K562 (cell line): ENCODE measurements around the gene RASEF. TPM values are rescaled to one million over a fixed set of nuclear protein-coding genes. Genes with fewer than 3 reads are reported as not detected.

Experiments
- ATAC-seq: fragments of 200-7000 bp; cut with Tn5 transposase; 3 replicates; pipeline ENCODE4 v1.9.1; 2020; ENCODE audit warnings: moderate library complexity
- BruUV-seq: library from RNA; stranded (reverse); fragments of 400-500 nt; replicated peaks from 2 replicates; lab custom pipeline; 2021; lab: Mats Ljungman, UMichigan
- CTCF ChIA-PET: fragments of 300-600 bp; formaldehyde crosslinking; extraction: SDS; loops from one replicate; lab custom pipeline; 2021; ENCODE audit warnings: low intra/inter-chr PET ratio; lab: Yijun Ruan, JAX
- POLR2A ChIA-PET: fragments of 300-600, 350-650 bp; sonication (Branson Sonifier 250); formaldehyde crosslinking; extraction: SDS; loops from one replicate; lab custom pipeline; 2021; ENCODE audit warnings: antibody characterized with exemption, inconsistent platforms; lab: Yijun Ruan, JAX
- DNase-seq, 4 experiments: peaks; one replicate each; pipeline versions ENCODE4 v3.0.0 to v3.0.0-alpha.2; 2011 to 2018; ENCODE audit warnings: low spot score in 3 of 4, mixed read lengths in 3 of 4; ENCODE audit errors: extremely low read depth in 1 of 4
- FAIRE-seq: peaks from 2 replicates; lab custom pipeline; 2011; peaks lifted over from hg19 to GRCh38; lab: Jason Lieb, UNC
- H2AFZ ChIP-seq: 2 replicates; pipeline ENCODE4 v1.6.0; 2011; ENCODE audit warnings: low read depth, low read length, control low read depth, inconsistent platforms
- H3K27ac ChIP-seq: fragments of 200-600 bp; 3 replicates; pipeline ENCODE4 v1.8.0; 2011; ENCODE audit warnings: low read depth, mild to moderate bottlenecking, control low read depth, inconsistent platforms, low read length, moderate library complexity, mixed read lengths; ENCODE audit errors: extremely low read depth
- H3K27me3 ChIP-seq, 2 experiments: fragments of 300-600 bp in 1 of 2; 2 replicates in 1 of 2; 3 replicates in 1 of 2; pipeline versions ENCODE4 v1.6.0 to v1.8.0; 2011; ENCODE audit warnings: inconsistent platforms in 2 of 2, low read length in 2 of 2, mild to moderate bottlenecking in 1 of 2, mixed read lengths in 1 of 2, moderate library complexity in 1 of 2; ENCODE audit not compliant: control insufficient read depth in 2 of 2, insufficient read depth in 2 of 2
- H3K36me3 ChIP-seq: fragments of 300-600 bp; 3 replicates; pipeline ENCODE4 v1.8.0; 2011; ENCODE audit warnings: mild to moderate bottlenecking, low read length, inconsistent platforms; ENCODE audit not compliant: control insufficient read depth, insufficient read depth
- H3K4me1 ChIP-seq, 2 experiments: fragments of 200-600 bp in 1 of 2; replicated peaks in 1 of 2; 2 replicates in 1 of 2; 3 replicates in 1 of 2; pipeline versions ENCODE4 v1.5.1 to v1.8.0; 2011; ENCODE audit warnings: inconsistent platforms in 2 of 2, low read length in 2 of 2, mild to moderate bottlenecking in 1 of 2, mixed read lengths in 1 of 2, moderate library complexity in 1 of 2; ENCODE audit not compliant: control insufficient read depth in 2 of 2, insufficient read depth in 2 of 2
- H3K4me2 ChIP-seq: 2 replicates; pipeline ENCODE4 v1.6.1; 2011; ENCODE audit warnings: low read length, control low read depth, inconsistent platforms, mixed read lengths; ENCODE audit not compliant: insufficient read depth
- H3K4me3 ChIP-seq: fragments of 200-600 bp; sonication (generic), shearing (Covaris generic); 2 replicates; pipeline ENCODE4 v1.5.1; 2016; ENCODE audit warnings: control low read depth, inconsistent platforms
- H3K79me2 ChIP-seq: fragments of 200-600 bp; 3 replicates; pipeline ENCODE4 v1.8.0; 2011; ENCODE audit warnings: low read length, inconsistent platforms; ENCODE audit not compliant: control insufficient read depth, insufficient read depth
- H3K9ac ChIP-seq, 2 experiments: 2 replicates each; pipeline versions ENCODE4 v1.6.0 to v1.6.1; 2011; ENCODE audit warnings: low read depth in 2 of 2, low read length in 2 of 2, control low read depth in 1 of 2, inconsistent platforms in 1 of 2, mild to moderate bottlenecking in 1 of 2, mixed read lengths in 1 of 2; ENCODE audit not compliant: insufficient read depth in 1 of 2
- H3K9me1 ChIP-seq: one replicate; pipeline ENCODE4 v1.6.0; 2011; ENCODE audit warnings: inconsistent platforms, mild to moderate bottlenecking, low read length, moderate library complexity; ENCODE audit not compliant: control insufficient read depth, insufficient read depth
- H3K9me3 ChIP-seq: replicated peaks from 2 replicates; pipeline ENCODE4 v1.5.1; 2011; ENCODE audit warnings: low read depth, low read length, inconsistent platforms; ENCODE audit not compliant: control insufficient read depth, insufficient read depth
- H4K20me1 ChIP-seq: replicated peaks from 2 replicates; pipeline ENCODE4 v1.6.1; 2011; ENCODE audit warnings: low read length, inconsistent platforms, mixed read lengths; ENCODE audit not compliant: control insufficient read depth, insufficient read depth
- BACH1 ChIP-seq: fragments of 200-800 bp; sonication (Bioruptor generic); IDR thresholded peaks from 2 replicates; pipeline ENCODE4 v1.6.1; 2016; ENCODE audit warnings: missing genetic modification characterization, missing compliant biosample characterization
- BRCA1 ChIP-seq, 2 experiments: fragments of 450-650 bp in 1 of 2; sonication (generic) in 1 of 2; formaldehyde crosslinking in 1 of 2; IDR thresholded peaks; 2 replicates each; pipeline versions ENCODE4 v1.5.0 to v1.6.1; 2017 to 2020; ENCODE audit warnings: mild to moderate bottlenecking in 1 of 2, missing genetic modification reagents in 1 of 2
- CEBPZ ChIP-seq: fragments of 150-350 bp; IDR thresholded peaks from 2 replicates; pipeline ENCODE4 v1.6.1; 2014; ENCODE audit warnings: low read depth, mild to moderate bottlenecking, low read length, borderline replicate concordance
- E2F5 ChIP-seq: sonication (generic); formaldehyde crosslinking; IDR thresholded peaks from 2 replicates; pipeline ENCODE4 v1.8.0; 2022; ENCODE audit warnings: mild to moderate bottlenecking, missing genetic modification reagents
- GTF2B ChIP-seq: IDR thresholded peaks from 2 replicates; pipeline ENCODE4 v1.6.1; 2011; ENCODE audit not compliant: insufficient read length; ENCODE audit errors: extremely low read depth
- KAT7 ChIP-seq: sonication (generic); formaldehyde crosslinking; IDR thresholded peaks from 2 replicates; pipeline ENCODE4 v1.8.0; 2022; ENCODE audit warnings: missing genetic modification reagents, mild to moderate bottlenecking, borderline replicate concordance
- LCOR ChIP-seq: sonication (generic); formaldehyde crosslinking; IDR thresholded peaks from 2 replicates; pipeline ENCODE4 v1.8.0; 2022; ENCODE audit warnings: mild to moderate bottlenecking, missing genetic modification reagents
- NCOA2 ChIP-seq, 2 experiments: fragments of 450-650 bp; IDR thresholded peaks; 2 replicates each; pipeline ENCODE4 v1.6.1; 2018; ENCODE audit warnings: mild to moderate bottlenecking in 2 of 2, moderate library complexity in 1 of 2; ENCODE audit not compliant: partially characterized antibody in 2 of 2
- SAFB ChIP-seq: fragments of 200-400 bp; formaldehyde crosslinking; IDR thresholded peaks from 2 replicates; pipeline ENCODE4 v1.6.1; 2017; ENCODE audit warnings: low read depth, low read length, borderline replicate concordance
- SLC30A9 ChIP-seq: fragments of 250-450 bp; sonication (Bioruptor Pico); IDR thresholded peaks from 2 replicates; pipeline ENCODE4 v1.8.0; 2022; ENCODE audit warnings: mild to moderate bottlenecking, moderate library complexity
- SMAD2 ChIP-seq: fragments of 150-350 bp; IDR thresholded peaks from 2 replicates; pipeline ENCODE4 v1.6.1; 2014; ENCODE audit warnings: low read depth, mild to moderate bottlenecking, low read length
- TCF3 ChIP-seq: sonication (generic); formaldehyde crosslinking; IDR thresholded peaks from 2 replicates; pipeline ENCODE4 v1.4.0; 2020; ENCODE audit warnings: mild to moderate bottlenecking, missing genetic modification reagents
- TFAM ChIP-seq: fragments of 250-450 bp; sonication (Bioruptor Pico); conservative IDR thresholded peaks from 2 replicates; pipeline ENCODE4 v1.5.0; 2021; ENCODE audit warnings: mild to moderate bottlenecking, moderate library complexity
- ZFP36 ChIP-seq: fragments of 150-350 bp; IDR thresholded peaks from 2 replicates; pipeline ENCODE4 v1.6.1; 2018; ENCODE audit warnings: low read length, low read depth; ENCODE audit not compliant: partially characterized antibody
- ZNF174 ChIP-seq: fragments of 250-450 bp; sonication (Bioruptor Pico); IDR thresholded peaks from 2 replicates; pipeline ENCODE4 v1.4.0; 2020; ENCODE audit warnings: mild to moderate bottlenecking
- WGBS: fragments of 100-300 bp; shearing (Covaris generic); methylation state at CpG from one replicate; pipeline ENCODE4 v1.1.6; 2016; ENCODE audit warnings: low coverage, mixed read lengths; ENCODE audit not compliant: insufficient coverage; ENCODE audit errors: missing lambda C conversion rate; 5-methylcytosine and 5-hydroxymethylcytosine counted together
- in situ Hi-C: fragments of 300-500 bp; cut with MboI; formaldehyde crosslinking; loops from 4 replicates; pipeline ENCODE4 v1.15.0; 2018; ENCODE audit warnings: inconsistent platforms, mixed read lengths
- intact Hi-C: fragments of 100-400 bp; cut with micrococcal nuclease; formaldehyde crosslinking; loops from 2 replicates; pipeline ENCODE4 v1.14.2; 2022
- polyA plus RNA-seq, 8 experiments: library from polyadenylated mRNA; depleted of rRNA in 4 of 8; stranded (reverse) in 5 of 8; unstranded in 3 of 8; fragments of >200 nt; fragmentation: Nextera tagmentation in 2 of 8; fragmentation: Illumina TruSeq in 1 of 8; extraction: Ambion mirVana in 2 of 8; extraction: Trizol in 1 of 8; gene quantifications; 2 replicates each; pipeline versions ENCODE4 v1.2.1 to v1.2.3, GENCODE V29; 2011 to 2014; ENCODE audit warnings: inconsistent platforms in 1 of 8, missing spikeins in 1 of 8
- total RNA-seq, 7 experiments: library from RNA; depleted of rRNA in 6 of 7; stranded (reverse); fragments of >200 nt in 6 of 7; fragmentation: Illumina TruSeq in 2 of 7; extraction: Trizol in 2 of 7; gene quantifications; 2 replicates each; pipeline versions ENCODE4 v1.2.1 to v1.2.3, GENCODE V29; 2011 to 2021; ENCODE audit warnings: low replicate concordance in 1 of 7

The RASEF gene
- total and polyA plus RNA-seq, 9 of the 15 experiments (the other 6 are each of a cell fraction or from before 2014, with no cell fraction given) = 0.01 to 0.18 (median 0.11) TPM; not detected in 4

GRCh38 chr9:83059417-83059816, 3.5 kb downstream of the RASEF start:
- Histone ChIP-seq H3K4me2 (no peak overlapping the region), H3K9me1 (no peaks in the 10 kb centered on the region), H3K4me1 (no peaks in the 10 kb centered on the region), H3K9me3 (no peaks in the 10 kb centered on the region), H3K79me2 (no peaks in the 10 kb centered on the region), H2AFZ (no peak overlapping the region), H3K4me3 (no peak overlapping the region), H3K9ac (no peak overlapping the region), H4K20me1 (no peaks in the 10 kb centered on the region), H3K27ac (no peak overlapping the region), H3K36me3 (no peaks in the 10 kb centered on the region), H3K27me3 (no peaks in the 10 kb centered on the region)
- DNase-seq = no peak
- in situ Hi-C loops = no loop called here
- ATAC-seq = no peak
- no peak for FAIRE-seq
- no CpG with 5 or more reads among the region's 1 CpG for WGBS
- POLR2A ChIA-PET = no interaction called here
- intact Hi-C loops = no loop called here
- CTCF ChIA-PET = no interaction called here
- BruUV-seq = no TSS peak
- no peak for TF ChIP-seq SMAD2
- TF ChIP-seq SLC30A9 (CRISPR knock-in tag) = no peak
- no peak for TF ChIP-seq KAT7 (CRISPR knock-in tag)
- TF ChIP-seq BRCA1 (IDR thresholded peaks at IDR 0.05) = no peak
- TF ChIP-seq BRCA1 (CRISPR knock-in tag; IDR thresholded peaks at IDR 0.05) = no peak
- no peak for TF ChIP-seq TCF3
- no peak for TF ChIP-seq GTF2B
- no peak for TF ChIP-seq CEBPZ
- no peak for TF ChIP-seq TFAM
- no peak for TF ChIP-seq ZNF174 (CRISPR knock-in tag)
- TF ChIP-seq SAFB = no peak
- TF ChIP-seq BACH1 (tag) = no peak
- no peak for TF ChIP-seq NCOA2 (IDR thresholded peaks at IDR 0.05; ENCODE audit: partially characterized antibody in 2 of 2)
- no peak for TF ChIP-seq E2F5 (CRISPR knock-in tag)
- TF ChIP-seq LCOR (CRISPR knock-in tag) = no peak
- no peak for TF ChIP-seq ZFP36
